ENCODE data around the gene ZNF526.

The ZNF526 gene

DNA sequence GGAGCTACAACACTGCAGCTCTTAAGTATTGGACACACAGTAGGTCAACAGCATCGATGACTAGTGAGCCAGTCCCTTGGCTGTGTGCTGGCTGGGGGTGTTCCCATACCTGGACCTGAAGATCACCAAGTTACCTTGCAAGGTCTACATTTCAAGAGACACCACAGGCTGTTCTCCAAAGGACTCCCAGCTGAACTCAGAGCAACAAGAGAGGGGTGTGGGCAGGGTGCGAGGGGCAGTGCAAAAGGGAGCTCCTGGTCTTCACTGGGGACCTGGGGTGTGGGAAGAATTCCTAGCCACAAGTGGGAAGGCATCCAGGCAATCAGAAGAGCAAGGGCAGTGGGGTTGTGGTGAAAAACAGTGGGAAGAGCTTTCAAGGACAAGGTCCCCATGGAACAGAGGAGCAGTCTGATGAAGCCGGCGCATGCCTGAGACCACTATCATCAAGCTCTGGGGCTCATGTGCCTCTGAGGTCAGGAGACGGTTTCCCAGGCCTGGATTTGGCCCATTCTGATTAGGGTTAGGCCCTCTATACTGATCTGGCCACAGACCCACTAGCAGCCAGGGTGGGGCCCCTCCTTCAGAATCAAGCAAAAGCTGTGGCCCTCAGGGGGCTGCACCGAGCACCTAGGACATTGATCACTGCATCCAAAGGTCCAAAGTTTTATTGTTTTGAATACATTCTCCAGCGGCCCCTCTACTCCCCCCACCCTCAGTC, 27.0 kb downstream of the ZNF526 start:
- Histone ChIP-seq H3K27ac (peak overlapping the region; percentile 36), H3K9me3 (no peaks in the 10 kb centered on the region), H3K36me3 (peaks cover 22% of the 10 kb centered on the region), H3K4me3 (ENCODE audit: low read depth in 1 of 2, low read length in 1 of 2) (no peak overlapping the region), H3K27me3 (no peaks in the 10 kb centered on the region), H3K4me1 (ENCODE audit: control insufficient read depth in 1 of 2, insufficient read depth in 1 of 2, low read depth in 1 of 2, low read length in 1 of 2) (peaks cover 33 to 42% of the 10 kb centered on the region in 2 experiments)
- TF ChIP-seq, protein P1, sequence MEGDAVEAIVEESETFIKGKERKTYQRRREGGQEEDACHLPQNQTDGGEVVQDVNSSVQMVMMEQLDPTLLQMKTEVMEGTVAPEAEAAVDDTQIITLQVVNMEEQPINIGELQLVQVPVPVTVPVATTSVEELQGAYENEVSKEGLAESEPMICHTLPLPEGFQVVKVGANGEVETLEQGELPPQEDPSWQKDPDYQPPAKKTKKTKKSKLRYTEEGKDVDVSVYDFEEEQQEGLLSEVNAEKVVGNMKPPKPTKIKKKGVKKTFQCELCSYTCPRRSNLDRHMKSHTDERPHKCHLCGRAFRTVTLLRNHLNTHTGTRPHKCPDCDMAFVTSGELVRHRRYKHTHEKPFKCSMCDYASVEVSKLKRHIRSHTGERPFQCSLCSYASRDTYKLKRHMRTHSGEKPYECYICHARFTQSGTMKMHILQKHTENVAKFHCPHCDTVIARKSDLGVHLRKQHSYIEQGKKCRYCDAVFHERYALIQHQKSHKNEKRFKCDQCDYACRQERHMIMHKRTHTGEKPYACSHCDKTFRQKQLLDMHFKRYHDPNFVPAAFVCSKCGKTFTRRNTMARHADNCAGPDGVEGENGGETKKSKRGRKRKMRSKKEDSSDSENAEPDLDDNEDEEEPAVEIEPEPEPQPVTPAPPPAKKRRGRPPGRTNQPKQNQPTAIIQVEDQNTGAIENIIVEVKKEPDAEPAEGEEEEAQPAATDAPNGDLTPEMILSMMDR (IDR thresholded peaks at IDR 0.05) = no peak

DNA sequence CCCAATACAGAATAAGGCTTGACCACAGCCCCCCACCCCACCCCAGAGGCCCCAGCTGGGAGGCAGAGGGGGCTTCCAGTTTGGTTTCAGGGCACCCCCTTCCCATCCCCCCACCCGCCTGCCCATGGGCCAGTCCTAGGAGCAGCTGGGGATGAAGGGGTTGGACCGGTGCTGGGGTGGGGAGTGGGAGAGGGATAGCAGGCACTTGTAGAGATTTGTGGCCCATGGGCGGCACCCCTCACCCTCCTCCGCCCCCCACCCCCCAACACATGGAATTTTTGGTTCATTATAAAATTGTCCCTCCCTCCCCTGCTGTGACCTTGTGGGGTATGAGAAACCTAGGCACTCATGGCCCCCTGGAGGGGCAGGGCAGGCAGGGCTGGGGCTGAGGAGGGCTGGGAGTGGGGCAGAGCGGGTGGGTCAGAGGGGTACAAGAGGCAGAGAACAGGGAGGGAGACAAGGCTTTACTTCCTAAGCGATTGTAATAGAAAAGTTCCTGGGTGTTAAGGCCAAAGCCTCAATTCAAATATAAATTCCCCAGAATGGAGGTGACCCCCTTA, 27.6 kb downstream of the ZNF526 start:
- Histone ChIP-seq H3K4me1 (ENCODE audit: control insufficient read depth in 1 of 2, insufficient read depth in 1 of 2, low read depth in 1 of 2, low read length in 1 of 2) (peaks cover 37 to 48% of the 10 kb centered on the region in 2 experiments), H3K27ac (no peak overlapping the region), H3K9me3 (no peaks in the 10 kb centered on the region), H3K36me3 (peaks cover 22% of the 10 kb centered on the region), H3K4me3 (ENCODE audit: low read depth in 1 of 2, low read length in 1 of 2) (no peak overlapping the region), H3K27me3 (no peaks in the 10 kb centered on the region)
- TF ChIP-seq, protein P1 (IDR thresholded peaks at IDR 0.05) = no peak

DNA sequence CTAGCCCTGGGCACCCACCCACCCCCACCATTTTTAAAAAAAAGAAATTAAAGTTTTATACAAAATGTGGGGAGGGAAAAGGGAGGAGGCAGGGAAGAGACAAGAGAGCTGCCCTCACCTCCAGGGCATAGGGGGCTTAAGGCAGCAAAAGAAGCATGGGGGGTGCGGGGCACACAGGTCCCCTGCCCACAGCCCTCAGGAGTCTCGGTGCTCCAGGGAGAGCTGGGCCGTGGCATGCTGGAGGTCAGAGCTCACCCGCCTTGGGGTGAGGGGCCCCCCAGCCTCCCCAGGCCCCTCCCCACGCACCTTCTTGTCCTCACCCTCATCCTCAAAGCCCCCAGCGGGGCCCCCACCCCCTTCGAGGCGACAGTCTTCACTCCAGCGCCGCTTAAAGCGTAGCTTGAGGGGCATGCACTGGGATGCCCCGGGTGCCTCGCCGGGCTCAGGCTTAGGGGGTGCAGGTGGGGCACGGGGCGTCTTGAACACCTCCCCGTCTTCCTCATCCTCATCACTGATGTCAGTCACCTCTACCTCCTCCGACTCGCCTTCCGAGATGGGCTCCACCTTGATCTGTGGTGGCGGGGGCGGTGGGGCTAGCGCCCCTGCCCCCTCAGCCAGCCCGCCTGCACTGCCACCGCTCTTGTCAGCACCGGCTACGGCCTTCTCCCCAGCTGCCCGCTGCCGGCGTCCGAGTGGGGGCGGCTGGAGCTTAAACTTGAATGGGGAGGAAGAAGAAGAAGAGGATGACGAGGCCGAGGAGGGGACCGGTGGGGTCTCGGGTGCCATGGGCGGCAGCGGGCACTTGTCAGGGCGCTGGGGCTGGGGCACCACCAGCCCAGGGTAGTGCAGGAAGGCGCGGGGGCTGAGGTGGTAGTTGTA, 28.4 kb downstream of the ZNF526 start:
- H3K4me3 ChIP-seq (ENCODE audit: low read depth in 1 of 2, low read length in 1 of 2) = no peak overlapping the region
- peaks cover 22% of the 10 kb centered on the region for H3K36me3 ChIP-seq
- peaks cover 38 to 48% of the 10 kb centered on the region in 2 experiments for H3K4me1 ChIP-seq (ENCODE audit: control insufficient read depth in 1 of 2, insufficient read depth in 1 of 2, low read depth in 1 of 2, low read length in 1 of 2)
- no peaks in the 10 kb centered on the region for H3K27me3 ChIP-seq
- TF ChIP-seq, protein P1 (IDR thresholded peaks at IDR 0.05) = no peak
- H3K27ac ChIP-seq = no peak overlapping the region
- H3K9me3 ChIP-seq = no peaks in the 10 kb centered on the region

DNA sequence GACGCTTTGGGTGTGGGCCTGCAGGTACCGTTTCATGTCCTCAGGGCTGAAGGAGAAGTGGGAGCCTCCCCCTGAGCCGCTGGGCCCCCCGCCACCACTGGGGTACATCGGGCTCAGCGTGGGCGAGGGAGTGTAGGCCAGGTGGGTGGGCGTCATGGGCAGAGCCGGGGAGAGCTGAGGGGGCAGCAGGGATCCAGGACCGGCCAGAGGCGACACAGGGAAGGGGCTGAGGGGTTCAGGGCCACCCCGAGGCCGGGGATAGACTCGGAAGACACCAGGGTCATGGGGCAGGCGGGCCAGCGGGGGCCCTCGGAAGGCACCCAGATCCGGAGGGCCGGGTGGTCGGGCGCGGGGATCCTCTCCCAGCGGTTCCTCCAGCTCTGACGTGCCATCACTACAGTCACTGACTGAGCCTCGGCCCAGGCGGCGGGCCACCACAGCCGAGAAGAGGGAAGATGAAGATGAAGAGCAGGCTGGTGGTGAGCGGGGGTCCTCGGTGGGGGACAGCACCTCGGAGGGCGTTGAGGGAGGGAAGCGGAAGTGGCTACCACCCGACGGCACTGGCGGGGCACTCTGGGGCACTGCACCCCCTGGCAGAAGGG, 29.1 kb downstream of the ZNF526 start:
- TF ChIP-seq, protein P1 (IDR thresholded peaks at IDR 0.05) = no peak
- Histone ChIP-seq H3K4me1 (ENCODE audit: control insufficient read depth in 1 of 2, insufficient read depth in 1 of 2, low read depth in 1 of 2, low read length in 1 of 2) (peaks cover 31 to 41% of the 10 kb centered on the region in 2 experiments), H3K9me3 (no peaks in the 10 kb centered on the region), H3K27ac (no peak overlapping the region), H3K4me3 (ENCODE audit: low read depth in 1 of 2, low read length in 1 of 2) (no peak overlapping the region), H3K36me3 (peaks cover 22% of the 10 kb centered on the region), H3K27me3 (no peaks in the 10 kb centered on the region)

DNA sequence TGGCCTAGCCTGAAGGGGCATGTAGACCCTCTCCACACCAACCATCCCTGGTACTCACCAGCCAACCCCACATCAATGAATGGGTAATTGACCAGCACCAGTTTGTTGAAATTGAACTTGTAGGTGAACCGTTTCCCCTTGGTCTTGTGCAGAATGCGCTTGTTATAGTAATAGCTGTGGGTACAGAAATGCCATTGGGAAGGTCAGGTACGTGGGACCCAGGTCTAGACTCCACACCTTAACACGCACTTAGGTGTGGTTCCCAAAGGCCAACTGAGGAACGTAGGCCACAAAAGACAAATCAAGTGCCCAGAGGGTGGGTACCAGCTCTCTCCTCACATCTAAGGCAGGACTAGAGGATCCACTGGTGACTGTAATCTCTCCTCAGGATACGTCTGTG, 29.7 kb downstream of the ZNF526 start:
- no peak overlapping the region for H3K4me3 ChIP-seq (ENCODE audit: low read depth in 1 of 2, low read length in 1 of 2)
- H3K4me1 ChIP-seq (ENCODE audit: control insufficient read depth in 1 of 2, insufficient read depth in 1 of 2, low read depth in 1 of 2, low read length in 1 of 2) = peaks cover 28 to 36% of the 10 kb centered on the region in 2 experiments
- H3K27me3 ChIP-seq = no peaks in the 10 kb centered on the region
- no peaks in the 10 kb centered on the region for H3K9me3 ChIP-seq
- TF ChIP-seq, protein P1 (IDR thresholded peaks at IDR 0.05) = no peak
- peaks cover 22% of the 10 kb centered on the region for H3K36me3 ChIP-seq
- H3K27ac ChIP-seq = peak overlapping the region; percentile 7
